Activated CD8-positive, alpha-beta memory T cell treated with anti-CD3 and anti-CD28 coated beads for 24 hours (primary cell): ENCODE results near the gene PACSIN2.

Source experiments
- DNase-seq: peaks from one replicate; pipeline ENCODE4 v3.0.0-alpha.2; 2020

Gene PACSIN2

DNA sequence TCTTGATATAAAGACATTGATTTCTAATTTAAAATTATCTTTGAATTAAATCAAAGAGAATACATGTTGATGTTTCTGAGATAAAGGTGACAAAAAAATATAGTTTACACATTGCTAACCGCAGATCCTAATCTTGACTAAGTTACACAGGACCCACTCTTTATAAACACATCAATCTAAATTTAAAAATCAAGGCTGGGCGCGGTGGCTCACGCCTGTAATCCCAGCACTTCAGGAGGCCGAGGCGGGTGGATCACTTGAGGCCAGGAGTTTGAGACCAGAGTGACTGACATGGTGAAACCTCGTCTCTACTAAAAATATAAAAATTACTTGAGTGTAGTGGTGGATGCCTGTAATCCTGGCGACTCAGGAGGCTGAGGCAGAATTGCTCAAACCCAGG is 159.7 kb downstream of the PACSIN2 start:
- no peak for DNase-seq

GRCh38 chr22:42848941-42849550 is 165.9 kb downstream of the PACSIN2 start:
- no peak for DNase-seq

DNA sequence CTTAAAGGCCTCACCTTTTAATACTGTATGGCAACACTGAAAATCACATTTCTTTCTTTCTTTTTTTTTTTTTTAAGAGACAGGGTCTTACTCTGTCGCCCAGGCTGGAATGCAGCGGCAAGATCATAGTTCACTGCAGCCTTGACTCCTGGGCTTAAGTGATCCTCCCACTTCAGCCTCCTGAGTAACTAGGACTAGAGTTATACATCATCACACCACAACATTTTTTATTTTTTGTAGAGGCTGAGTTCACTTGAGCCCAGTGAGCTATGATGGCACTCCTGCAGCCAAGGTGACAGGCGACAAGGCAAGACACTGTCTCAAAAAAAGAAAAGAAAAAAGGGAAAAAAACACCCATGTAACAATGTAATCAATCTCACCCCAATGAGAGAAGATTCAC is 167.8 kb downstream of the PACSIN2 start:
- no peak for DNase-seq

GRCh38 chr22:42844756-42845155 is 170.2 kb downstream of the PACSIN2 start:
- no peak for DNase-seq

- no peak for DNase-seq
Measured at GRCh38 chr22:42842658-42843370, 172.1 kb downstream of the PACSIN2 start.

DNA sequence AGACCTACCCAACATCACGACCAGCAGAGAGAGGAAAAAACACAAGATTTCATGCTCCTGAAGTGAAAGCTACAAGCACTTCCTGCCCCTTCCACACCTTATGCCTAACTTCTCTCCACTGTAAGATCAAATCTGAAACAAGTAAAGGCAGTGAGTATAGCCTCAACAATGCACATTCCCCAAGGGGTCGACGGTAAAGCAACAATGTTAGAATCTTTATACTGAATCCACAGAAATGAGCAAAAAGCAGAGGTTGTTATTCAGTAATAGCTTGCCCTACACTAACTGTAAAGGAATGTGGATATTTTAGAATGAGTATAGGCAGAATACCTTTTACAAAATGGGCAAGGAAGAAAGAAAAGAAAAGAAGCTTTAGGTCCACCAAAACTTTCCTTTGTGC is 173.5 kb downstream of the PACSIN2 start:
- DNase-seq, result no peak

GRCh38 chr22:42837556-42837955 is 177.4 kb downstream of the PACSIN2 start:
- no peak for DNase-seq

- no peak for DNase-seq
Measured at GRCh38 chr22:42836026-42836425, 178.9 kb downstream of the PACSIN2 start.

DNA sequence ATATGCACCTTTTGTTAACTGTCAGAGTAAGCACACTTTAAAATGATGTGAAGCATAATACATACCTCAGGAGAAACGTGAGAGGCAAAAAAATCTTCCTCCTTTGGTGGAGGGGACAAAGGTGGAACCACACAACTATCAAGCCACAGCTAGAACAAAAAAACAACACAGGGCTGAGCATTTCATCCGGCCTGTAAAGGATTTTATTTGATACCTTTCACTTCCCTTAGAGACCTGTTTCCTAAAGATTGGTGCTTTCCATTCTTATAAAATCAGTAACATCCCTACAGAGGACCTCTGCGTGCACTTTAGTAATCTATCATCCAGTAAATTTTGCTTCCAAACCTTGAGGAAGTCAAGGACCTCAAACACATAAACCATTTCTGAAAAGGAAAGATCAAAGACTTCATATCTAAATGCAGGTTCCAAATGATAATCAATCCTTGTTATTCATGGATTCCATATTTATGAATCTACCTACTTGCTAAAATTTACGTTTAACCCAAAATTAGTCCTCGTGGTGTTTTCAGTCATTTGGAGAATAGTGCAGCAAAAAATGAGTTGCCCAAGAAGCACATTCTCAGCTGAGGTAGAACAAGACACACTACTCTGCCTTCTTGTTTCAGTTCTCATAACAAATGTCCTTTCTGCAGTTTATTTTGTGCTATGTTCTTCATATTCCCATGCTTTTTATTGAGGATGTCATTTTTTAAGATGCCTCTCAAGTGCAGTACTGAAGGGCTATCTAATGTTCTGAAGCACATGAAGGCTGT is 180.6 kb downstream of the PACSIN2 start:
- no peak for DNase-seq

GRCh38 chr22:42833104-42833503 is 181.8 kb downstream of the PACSIN2 start:
- DNase-seq, result no peak

- DNase-seq, result no peak
Measured at GRCh38 chr22:42831712-42832111, 183.2 kb downstream of the PACSIN2 start.

DNA sequence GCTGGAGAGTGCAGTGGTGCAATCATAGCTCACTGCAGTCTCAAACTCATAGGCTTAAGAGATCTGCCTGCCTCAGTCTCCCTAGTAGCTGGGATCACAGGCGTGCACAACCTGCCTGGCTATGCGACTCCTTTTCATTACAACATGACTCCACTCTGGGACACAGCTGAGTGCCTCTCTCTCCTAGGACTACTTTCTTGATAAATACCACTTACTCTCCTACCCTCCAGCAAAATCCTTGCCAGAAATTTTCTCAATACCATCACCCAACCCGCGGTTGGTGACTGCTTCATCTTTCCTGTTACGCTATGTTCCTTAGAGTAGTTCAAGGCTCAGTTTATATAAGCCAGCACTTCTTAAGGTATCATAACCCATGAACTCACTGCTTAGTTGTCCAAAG is 184.8 kb downstream of the PACSIN2 start:
- DNase-seq, result no peak

- DNase-seq, result no peak
Measured at GRCh38 chr22:42829302-42829701, 185.6 kb downstream of the PACSIN2 start.

DNA sequence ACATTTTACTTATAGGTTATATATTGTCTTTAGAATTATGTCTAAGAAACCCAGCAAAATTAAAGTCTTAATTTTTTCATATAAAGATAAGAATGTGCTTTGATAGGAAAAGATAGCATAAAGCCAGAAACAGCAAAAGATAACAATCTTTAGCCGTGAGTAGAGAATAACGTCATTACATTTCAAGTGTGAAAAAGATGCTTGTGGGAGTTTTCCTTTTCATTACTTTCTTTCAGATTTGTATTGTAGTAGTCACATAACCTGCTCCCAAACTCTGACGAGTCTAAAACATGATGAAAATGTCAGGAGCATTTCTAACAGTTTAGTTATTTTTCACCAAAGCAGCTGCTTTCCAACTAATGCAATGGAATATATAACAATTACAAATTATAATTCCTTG is 189.2 kb downstream of the PACSIN2 start:
- no peak for DNase-seq

- no peak for DNase-seq
Measured at GRCh38 chr22:42821386-42821785, 193.6 kb downstream of the PACSIN2 start.

DNA sequence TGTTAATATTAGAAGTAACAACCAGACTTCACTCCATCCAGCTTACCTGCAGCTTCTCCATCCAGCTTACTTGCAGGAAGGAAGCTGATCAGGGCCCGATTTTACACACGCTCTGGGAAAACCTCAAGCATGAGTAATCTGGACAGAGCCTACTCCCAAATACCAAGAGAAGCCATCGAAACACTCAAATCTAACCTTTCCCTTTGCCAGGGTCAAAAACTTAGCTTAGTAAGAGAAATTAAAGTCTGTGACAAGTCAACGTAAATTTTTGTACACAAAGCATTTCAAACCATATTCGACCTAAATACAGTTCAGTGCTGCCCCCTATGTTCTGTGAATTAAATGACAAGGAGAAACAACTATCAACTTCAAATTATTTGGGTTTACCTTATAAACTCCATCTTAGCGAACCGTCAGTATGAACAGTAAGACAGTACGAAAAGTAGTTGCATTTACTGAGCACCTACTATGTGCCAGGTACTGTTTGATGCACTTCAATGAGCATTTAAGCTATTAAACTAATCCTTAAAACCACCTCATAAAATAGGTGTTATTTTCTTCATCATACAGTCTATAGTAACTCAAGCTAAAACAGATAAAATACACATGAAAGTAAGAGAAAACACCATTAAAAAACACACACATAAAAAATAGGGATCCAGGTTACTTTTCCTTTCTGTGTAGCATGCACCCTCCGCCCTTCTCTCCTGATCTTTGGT is 194.7 kb downstream of the PACSIN2 start:
- DNase-seq, result no peak
